Activated CD4-positive, alpha-beta T cell treated with anti-CD3 and anti-CD28 coated beads, Interleukin-2, amount 50 U/mL, for 24 hours (primary cell): ENCODE measurements around the gene TOR1B.
A peak's percentile ranks its signal among the peaks of the same experiment; 100 is the strongest.
"Not testable (repeated sequence)": the region's sequence is repeated elsewhere in the genome, so short reads cannot be mapped to it uniquely, and the experiment has no call there.

Source experiments
- DNase-seq, 2 donors: peaks; one replicate each; pipeline ENCODE4 v3.0.0-alpha.2; 2020; ENCODE audit warnings: low read depth in 1 of 2, low spot score in 1 of 2

Gene TOR1B

GRCh38 chr9:129802833-129803675, at the start of gene TOR1B:
Gene TOR1B, plus strand, starts transcription at chr9:129803184. Its CDS starts 29 bp downstream, at chr9:129803213.
- DNase-seq: peak; percentile 92 to 94

- DNase-seq: no peak
Observed at GRCh38 chr9:129755151-129755550, 47.8 kb upstream of the TOR1B start.

GRCh38 chr9:129756191-129756590, 46.8 kb upstream of the TOR1B start:
- no peak for DNase-seq

- DNase-seq: no peak
Observed at GRCh38 chr9:129757045-129757444, 45.9 kb upstream of the TOR1B start.

- DNase-seq: no peak
Observed at GRCh38 chr9:129759319-129759718, 43.7 kb upstream of the TOR1B start.

GRCh38 chr9:129759804-129760502, 43.0 kb upstream of the TOR1B start:
- no peak for DNase-seq

GRCh38 chr9:129760784-129761183, 42.2 kb upstream of the TOR1B start:
- DNase-seq: not testable (repeated sequence)

GRCh38 chr9:129761293-129761900, 41.6 kb upstream of the TOR1B start:
- DNase-seq: no peak

GRCh38 chr9:129761901-129762369, 41.0 kb upstream of the TOR1B start:
- DNase-seq: no peak

- not testable (repeated sequence) for DNase-seq
Observed at GRCh38 chr9:129762370-129762984, 40.5 kb upstream of the TOR1B start.

- no peak for DNase-seq
Observed at GRCh38 chr9:129762985-129763926, 39.7 kb upstream of the TOR1B start.

- DNase-seq: no peak
Observed at GRCh38 chr9:129765764-129766317, 37.1 kb upstream of the TOR1B start.

- DNase-seq: no peak
Observed at GRCh38 chr9:129768486-129768885, 34.5 kb upstream of the TOR1B start.

- DNase-seq: no peak
Observed at GRCh38 chr9:129769669-129770068, 33.3 kb upstream of the TOR1B start.

GRCh38 chr9:129770741-129771140, 32.2 kb upstream of the TOR1B start:
- DNase-seq: no peak

GRCh38 chr9:129773262-129774048, 29.5 kb upstream of the TOR1B start:
- no peak for DNase-seq

GRCh38 chr9:129774791-129775447, 28.1 kb upstream of the TOR1B start:
- no peak for DNase-seq

GRCh38 chr9:129775448-129775798, 27.6 kb upstream of the TOR1B start:
- no peak for DNase-seq

- not testable (repeated sequence) for DNase-seq
Observed at GRCh38 chr9:129776096-129776495, 26.9 kb upstream of the TOR1B start.
